NCI-H526 treated with DMSO at 0.1 percent for 48 hours (cell line): Measurements from ENCODE around the gene PSAPL1.

Experiments
- DNase-seq: peaks from one replicate; lab custom pipeline; 2025; lab: John Stamatoyannopoulos, UW

The PSAPL1 gene

GRCh38 chr4:7418131-7418943, 16.4 kb downstream of the PSAPL1 start:
- DNase-seq = no peak

GRCh38 chr4:7417639-7418038, 17.1 kb downstream of the PSAPL1 start:
- no peak for DNase-seq

GRCh38 chr4:7416745-7417432, 17.8 kb downstream of the PSAPL1 start:
- no peak for DNase-seq

GRCh38 chr4:7415927-7416686, 18.6 kb downstream of the PSAPL1 start:
- DNase-seq = no peak

GRCh38 chr4:7414736-7415510, 19.8 kb downstream of the PSAPL1 start:
- no peak for DNase-seq

- DNase-seq = no peak
Observed at GRCh38 chr4:7414046-7414445, 20.7 kb downstream of the PSAPL1 start.

GRCh38 chr4:7412554-7412912, 22.2 kb downstream of the PSAPL1 start:
- no peak for DNase-seq

GRCh38 chr4:7411896-7412553, 22.7 kb downstream of the PSAPL1 start:
- DNase-seq = no peak

- DNase-seq = no peak
Observed at GRCh38 chr4:7411491-7411890, 23.2 kb downstream of the PSAPL1 start.

GRCh38 chr4:7410446-7410845, 24.3 kb downstream of the PSAPL1 start:
- DNase-seq = no peak

- no peak for DNase-seq
Observed at GRCh38 chr4:7408166-7408565, 26.6 kb downstream of the PSAPL1 start.

- no peak for DNase-seq
Observed at GRCh38 chr4:7403001-7403400, 31.7 kb downstream of the PSAPL1 start.

- DNase-seq = no peak
Observed at GRCh38 chr4:7402526-7402925, 32.2 kb downstream of the PSAPL1 start.

GRCh38 chr4:7400671-7401298, 33.9 kb downstream of the PSAPL1 start:
- no peak for DNase-seq

GRCh38 chr4:7399440-7400234, 35.1 kb downstream of the PSAPL1 start:
- DNase-seq = no peak

GRCh38 chr4:7398788-7399439, 35.8 kb downstream of the PSAPL1 start:
- no peak for DNase-seq

GRCh38 chr4:7398104-7398423, 36.7 kb downstream of the PSAPL1 start:
- no peak for DNase-seq

GRCh38 chr4:7397206-7398103, 37.3 kb downstream of the PSAPL1 start:
- DNase-seq = no peak
